Activated T-helper 1 cell treated with anti-CD3 and anti-CD28 coated beads, Interleukin-2, amount 50 U/mL, for 16 hours (primary cell): ENCODE data around the gene NUDT6.

Experiments used
- DNase-seq, 2 donors: peaks; one replicate each; pipeline ENCODE4 v3.0.0-alpha.2; 2020; ENCODE audit warnings: low read depth in 1 of 2, low spot score in 1 of 2

NUDT6 gene

DNA sequence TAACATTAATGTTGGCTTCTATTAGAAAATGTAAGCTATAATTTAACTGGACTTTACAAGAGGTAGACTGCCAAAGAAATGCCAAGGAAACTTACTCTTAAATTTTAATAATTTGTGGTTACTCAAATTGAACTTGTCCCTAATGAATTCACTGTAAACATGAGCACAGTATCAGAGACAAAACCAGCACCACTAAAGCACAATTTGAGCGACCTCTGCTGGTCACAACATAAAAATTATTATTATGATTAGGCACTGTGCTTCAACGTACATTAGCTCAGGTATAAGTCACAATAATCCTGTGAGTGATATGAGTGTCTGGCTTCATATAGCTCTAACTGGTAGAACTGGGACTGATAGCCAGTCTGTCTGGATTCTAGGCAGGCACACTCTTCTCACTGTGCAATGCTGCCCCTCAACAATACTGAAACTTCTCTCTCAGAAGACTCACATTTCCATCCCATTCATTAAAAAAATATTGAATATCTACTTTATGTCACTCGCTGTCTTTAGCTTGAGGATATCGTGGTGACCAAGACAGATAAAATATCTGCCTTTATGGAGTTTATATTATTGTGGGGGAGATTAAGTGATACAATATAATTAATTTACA lies 8.0 kb downstream of the NUDT6 start:
- no peak for DNase-seq

DNA sequence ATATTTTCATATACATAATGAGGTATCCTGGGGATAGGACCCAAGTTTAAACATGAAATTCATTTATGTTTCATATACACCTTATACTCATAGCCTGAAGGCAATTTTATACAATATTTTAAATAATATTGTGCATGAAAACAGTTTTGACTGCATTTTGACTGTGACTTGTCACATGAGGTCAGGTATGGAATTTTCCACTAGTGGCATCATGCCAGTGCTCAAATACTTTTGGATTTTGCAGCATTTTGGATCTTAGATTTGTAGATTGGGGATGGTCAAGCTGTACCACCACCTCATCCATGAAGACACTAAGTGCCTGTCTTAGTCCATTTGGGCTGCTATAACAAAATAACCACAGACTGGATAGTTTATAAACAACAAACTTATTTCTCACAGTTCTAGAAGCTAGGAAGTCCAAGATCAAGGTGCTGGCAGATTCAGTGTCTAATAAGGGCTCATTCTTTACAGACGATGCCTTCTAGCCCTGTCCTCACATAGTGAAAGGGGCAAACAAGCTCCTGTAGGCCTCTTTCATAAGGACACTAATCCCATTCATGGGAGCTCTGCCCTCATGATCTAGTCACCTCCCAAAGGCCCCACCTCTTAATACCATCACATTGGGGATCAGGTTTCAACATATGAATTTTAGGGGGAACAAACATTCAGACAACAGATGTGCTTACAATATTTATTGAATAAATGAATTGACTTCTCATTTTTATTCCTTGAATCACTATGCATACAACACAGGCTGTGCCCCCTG lies 9.4 kb downstream of the NUDT6 start:
- no peak for DNase-seq

DNA sequence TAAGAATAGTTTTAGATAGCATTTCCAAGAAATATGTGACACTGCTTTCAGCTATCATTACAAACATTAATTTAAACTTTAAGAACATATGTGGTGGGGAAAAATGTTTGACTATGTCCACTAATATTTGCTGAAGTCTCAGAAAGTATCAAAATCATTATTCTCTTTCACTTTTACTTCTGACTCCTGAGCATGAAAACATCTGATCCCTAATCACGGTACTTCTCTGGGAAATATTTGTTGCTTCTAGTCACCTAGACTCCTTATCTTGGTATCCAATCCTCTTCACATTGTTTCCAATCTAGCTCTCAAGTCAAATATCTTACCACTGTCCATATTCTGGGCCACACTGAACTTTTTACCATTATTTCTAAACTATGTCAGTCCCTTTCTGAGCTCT lies 10.8 kb downstream of the NUDT6 start:
- DNase-seq = no peak

DNA sequence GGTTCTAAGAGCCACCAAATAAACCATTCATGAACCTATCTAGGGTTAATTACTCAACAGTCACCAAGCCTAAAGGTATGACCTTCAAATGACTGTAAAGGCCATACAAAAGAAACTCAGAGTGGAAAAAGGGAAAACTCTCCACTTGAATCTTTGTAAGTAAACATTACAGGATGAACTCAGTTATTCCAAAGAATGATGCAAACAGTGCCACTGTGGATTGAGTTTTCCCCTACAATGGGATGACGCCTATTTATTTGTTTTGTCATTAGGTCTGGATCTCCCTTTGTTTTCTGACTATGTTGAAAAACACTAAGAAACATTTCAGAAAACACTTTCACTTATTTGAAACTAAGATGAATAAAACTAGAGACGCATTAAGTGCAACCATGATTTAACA lies 12.7 kb downstream of the NUDT6 start:
- DNase-seq = no peak

DNA sequence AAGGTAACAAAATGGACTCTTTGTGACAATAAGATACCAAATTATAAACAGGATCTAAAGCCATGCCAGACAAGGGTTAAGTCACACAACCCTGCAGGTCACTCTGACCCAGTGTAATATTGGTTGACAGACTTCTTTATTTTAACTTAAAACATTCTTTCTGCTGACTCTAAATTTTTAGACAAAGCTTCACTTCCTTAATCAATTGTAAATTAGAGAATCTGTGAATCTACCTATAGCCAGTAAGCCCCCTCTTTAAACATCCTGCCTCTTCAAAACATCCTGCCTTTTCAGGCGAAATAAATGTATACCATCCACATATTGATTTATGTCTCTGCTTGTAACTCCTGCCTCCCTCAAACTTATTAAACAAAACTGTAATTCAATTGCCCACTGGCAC lies 14.2 kb downstream of the NUDT6 start:
- no peak for DNase-seq

DNA sequence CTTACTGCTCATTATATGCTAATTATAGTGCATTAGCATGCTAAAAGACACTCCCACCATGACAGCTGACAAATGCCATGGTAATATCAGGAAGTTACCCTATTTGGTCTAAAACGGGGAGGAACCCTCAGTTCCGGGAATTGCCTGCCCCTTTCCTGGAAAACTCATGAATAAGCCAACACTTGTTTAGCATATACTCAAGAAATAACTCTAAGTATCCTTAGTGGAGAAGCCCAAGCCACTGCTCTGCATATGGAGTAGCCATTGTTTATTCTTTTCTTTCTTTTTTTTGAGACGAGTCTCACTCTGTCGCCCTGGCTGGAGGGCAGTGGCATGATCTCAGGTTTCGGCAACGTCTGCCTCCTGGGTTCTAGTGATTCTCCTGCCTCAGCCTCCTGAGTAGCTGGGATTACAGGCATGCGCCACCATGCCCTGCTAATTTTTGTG lies 15.5 kb downstream of the NUDT6 start:
- DNase-seq = no peak

DNA sequence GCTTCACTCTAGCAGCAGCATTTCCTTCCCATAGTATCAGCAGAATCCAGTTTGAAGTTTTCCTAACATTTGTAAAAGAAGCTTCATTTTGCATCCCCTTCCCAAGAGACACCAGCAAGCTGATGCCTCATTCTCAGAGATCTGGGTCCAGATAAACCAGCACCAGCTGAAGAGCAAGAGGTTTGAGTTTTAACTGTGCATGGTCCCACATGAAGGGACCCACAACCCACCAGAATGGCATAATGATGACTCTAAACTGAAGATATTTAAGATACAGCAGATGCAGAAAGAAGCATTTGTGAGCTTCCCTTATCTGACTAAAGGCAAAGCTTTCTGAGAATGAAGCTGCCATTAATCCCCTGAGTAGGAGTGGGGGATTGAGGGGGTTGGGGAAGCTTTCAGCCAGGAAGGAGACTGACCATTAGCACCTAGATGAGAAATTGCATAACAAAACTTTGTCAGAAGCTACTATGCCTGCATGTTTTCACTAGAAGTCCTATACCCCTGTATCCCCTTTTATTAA lies 18.6 kb downstream of the NUDT6 start:
- no peak for DNase-seq

DNA sequence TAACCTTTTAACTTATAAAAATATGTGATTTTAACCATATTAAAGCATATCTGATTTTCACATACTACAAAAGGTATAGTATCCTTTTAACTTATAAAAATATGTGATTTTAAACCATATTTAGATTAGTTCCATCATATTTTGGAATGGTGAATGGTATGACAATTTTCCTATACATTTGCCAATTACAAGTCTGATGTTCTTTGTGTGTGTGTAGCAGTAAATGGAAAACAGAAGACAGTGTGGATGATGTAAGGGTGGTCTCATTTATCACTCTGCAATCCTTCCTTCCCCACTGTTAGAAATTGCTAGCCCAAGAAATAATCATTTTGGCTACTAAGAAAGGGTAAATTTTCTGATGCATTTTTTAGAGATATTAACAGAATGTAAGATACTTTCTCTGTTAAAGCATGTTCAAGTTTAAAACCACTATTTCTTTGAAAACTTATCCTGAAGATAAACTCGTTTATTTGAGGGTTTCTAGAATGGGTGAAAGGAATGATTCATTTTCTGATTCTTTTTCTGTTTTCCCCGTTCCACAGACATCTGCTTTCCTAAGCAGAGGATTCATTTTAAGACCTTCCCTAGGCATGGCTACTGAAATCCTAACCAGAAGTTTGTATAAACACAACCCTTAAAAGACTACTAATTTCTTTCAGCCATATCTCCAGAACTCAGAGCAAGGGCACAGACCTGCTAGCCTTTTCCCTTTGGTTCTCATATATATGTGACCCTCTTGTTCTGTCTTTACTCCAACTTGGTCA lies 21.0 kb downstream of the NUDT6 start:
- DNase-seq = no peak

DNA sequence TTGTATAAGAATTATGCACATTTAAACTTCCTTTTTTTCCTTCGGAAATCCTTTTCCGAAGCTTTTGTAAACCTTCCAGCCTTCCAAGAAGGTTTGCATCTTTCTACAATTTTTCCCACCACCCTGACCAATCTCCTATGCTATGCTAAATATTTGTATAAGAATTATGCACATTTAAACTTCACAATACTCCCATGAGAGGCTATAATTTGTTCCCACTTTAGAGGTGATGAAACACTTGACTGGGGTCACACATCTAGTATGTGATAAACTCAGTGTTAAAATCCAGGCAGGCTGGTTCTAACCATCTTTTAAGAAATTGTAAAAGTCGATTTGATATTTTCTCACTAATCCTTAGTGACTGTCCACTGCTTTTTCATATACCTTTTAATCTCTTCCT lies 22.1 kb downstream of the NUDT6 start:
- no peak for DNase-seq

DNA sequence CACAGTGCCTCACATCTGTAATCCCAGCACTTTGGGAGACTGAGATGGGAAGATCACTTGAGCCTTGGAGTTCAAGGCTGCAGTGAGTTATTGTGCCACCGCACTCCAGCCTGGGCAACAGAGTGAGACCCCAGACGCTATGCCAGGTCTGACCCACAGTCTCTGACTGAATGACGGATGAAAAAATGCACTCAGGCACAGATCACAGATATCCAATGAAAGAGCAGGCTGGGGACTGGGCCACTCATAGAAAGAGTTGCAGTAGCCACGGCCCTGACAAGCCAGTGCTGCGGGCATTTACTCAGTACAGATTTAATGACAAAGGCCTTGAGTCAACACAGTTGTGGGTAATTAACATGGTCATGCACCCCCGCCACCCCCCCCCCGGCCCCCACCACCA lies 22.7 kb downstream of the NUDT6 start:
- DNase-seq = no peak

DNA sequence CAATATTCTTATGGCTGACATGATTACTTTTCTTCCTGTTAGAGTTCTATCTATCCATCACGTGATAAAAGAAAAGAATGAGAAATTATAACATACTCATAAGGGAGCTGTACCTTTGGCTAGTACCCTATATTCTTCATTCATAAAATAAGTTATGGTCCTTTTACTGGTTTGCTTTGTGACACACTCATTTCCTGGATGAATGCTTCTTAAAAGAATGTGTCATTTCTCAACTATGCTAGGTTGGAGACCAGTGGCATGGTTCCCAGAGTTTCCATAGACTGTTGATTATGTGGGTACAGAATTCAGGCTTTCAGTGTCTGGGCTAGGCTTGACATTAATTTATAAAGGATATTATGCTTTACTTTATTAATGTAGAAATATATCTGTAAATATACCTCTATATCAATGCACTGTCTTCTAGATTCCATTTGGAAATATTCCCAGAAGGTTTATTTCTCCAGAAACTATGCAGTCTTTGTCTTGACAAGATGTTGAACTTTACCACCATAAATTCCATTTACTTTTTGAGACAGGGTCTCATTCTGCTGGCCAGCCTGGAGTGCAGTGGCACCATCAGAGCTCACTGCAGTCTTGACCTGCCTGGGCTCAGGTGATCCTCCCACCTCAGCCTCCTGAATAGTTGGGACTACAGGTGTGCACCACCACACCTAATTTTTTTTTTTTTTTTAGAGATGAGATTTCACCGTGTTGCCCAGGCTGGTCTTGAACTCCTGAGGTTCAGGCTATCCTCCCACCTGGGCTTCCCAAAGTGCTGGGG lies 23.8 kb downstream of the NUDT6 start:
- no peak for DNase-seq

DNA sequence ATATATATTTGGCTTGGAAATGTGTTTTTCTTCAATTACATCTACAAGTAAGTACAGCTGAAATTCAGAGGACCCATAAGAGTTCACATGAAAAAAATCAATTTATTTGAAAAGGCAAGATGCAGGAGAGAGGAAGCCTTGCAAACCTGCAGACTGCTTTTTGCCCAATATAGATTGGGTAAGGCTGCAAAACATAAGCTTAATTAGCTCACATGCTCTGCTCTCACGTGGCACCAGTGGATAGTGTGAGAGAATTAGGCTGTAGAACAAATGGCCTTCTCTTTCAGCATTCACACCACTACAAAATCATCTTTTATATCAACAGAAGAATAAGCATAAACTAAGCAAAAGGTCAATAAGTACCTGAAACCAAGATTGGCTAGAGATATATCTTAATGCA lies 26.1 kb downstream of the NUDT6 start:
- no peak for DNase-seq

DNA sequence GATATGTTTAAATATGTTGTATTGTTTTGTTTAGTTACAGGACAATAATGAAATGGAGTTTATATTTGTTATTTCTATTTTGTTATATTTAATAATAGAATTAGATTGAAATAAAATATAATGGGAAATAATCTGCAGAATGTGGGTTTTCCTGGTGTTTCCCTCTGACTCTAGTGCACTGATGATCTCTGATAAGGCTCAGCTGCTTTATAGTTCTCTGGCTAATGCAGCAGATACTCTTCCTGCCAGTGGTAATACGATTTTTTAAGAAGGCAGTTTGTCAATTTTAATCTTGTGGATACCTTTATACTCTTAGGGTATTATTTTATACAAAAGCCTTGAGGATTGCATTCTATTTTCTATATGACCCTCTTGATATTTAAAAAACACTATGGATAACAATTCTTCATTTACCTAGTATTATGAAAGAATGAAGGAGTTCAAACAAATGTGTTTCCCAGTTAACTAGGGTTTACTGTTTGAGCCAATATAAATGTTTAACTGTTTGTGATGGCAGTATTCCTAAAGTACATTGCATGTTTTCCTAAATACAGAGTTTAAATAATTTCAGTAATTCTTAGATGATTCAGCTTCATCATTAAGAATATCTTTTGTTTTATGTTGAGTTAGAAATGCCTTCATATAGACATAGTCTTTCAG lies 26.9 kb downstream of the NUDT6 start:
- no peak for DNase-seq

DNA sequence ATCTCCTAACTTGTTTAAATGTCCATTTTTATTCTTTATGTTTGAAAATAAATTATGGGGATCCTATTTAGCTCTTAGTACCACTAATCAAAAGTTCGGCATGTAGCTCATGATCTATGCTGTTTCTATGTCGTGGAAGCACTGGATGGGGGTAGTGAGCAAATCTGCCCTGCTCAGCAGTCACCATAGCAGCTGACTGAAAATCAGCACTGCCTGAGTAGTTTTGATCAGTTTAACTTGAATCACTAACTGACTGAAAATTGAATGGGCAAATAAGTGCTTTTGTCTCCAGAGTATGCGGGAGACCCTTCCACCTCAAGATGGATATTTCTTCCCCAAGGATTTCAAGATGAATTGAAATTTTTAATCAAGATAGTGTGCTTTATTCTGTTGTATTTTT lies 27.6 kb downstream of the NUDT6 start:
- no peak for DNase-seq

DNA sequence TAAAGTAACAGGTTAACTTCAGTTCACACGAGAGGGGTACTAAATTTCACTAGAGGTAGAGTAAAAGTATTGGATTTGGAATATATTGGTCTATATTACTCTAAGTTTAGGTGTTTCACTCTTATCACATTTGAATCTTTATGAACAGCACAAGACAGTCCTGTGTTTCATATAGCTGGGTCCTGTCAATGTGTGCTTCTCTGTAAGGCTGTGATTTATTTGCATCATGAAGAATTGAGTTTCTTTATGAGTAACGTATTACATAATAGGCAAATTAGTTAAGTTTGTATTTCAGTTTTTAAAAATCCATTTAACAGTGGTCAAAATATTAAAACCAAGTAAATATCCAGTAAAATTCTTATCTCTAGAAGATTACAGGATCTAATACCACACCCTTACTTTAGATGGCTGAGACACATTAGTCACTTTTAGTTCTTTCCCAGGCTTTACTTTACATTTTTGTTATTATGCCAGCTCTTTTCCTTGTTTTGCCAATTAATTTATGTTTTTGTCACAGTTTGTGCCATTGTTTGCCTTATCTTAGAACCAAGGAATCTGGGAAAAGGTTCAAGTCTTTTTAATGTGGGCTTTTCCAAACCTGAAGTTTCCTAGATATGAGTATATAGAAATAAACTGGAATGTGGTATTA lies 32.1 kb downstream of the NUDT6 start:
- DNase-seq = no peak

DNA sequence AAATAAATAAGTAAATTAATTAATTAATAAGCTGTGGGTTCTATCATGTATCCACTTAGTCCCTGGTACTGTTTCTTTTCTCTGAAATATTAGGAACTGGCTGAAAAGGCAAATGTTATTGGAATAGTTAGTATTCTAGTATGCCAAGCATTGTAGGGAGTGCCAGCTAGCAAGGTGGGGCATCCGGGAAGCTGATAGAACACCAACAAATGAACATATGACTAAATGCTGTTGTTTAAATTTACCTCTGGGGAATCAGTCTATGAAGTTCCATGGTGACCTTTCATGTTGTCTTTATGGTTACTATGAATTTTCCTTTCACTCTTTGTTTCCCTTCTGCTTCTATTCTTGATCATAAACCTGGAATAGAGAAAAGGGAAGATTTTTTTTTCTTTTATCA lies 32.7 kb downstream of the NUDT6 start:
- no peak for DNase-seq

DNA sequence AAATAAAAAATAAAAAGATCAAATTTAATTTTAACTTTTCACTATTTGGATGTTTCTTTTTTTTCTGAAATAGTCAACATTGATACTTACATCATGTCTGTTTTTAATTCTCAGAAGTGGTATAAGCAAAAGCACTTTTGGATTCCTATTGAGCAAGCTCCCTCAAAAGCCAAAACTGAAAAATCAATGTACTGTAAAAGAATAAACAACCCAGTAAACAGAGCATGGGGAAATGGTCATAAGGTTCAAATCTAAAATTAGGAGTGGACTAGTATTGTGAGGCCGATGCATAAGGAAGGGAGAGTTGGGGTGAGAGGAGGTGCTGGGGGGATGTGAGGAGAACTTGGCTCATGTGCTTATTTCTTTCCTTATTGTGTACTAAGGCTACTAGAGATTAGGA lies 37.9 kb downstream of the NUDT6 start:
- DNase-seq = no peak

DNA sequence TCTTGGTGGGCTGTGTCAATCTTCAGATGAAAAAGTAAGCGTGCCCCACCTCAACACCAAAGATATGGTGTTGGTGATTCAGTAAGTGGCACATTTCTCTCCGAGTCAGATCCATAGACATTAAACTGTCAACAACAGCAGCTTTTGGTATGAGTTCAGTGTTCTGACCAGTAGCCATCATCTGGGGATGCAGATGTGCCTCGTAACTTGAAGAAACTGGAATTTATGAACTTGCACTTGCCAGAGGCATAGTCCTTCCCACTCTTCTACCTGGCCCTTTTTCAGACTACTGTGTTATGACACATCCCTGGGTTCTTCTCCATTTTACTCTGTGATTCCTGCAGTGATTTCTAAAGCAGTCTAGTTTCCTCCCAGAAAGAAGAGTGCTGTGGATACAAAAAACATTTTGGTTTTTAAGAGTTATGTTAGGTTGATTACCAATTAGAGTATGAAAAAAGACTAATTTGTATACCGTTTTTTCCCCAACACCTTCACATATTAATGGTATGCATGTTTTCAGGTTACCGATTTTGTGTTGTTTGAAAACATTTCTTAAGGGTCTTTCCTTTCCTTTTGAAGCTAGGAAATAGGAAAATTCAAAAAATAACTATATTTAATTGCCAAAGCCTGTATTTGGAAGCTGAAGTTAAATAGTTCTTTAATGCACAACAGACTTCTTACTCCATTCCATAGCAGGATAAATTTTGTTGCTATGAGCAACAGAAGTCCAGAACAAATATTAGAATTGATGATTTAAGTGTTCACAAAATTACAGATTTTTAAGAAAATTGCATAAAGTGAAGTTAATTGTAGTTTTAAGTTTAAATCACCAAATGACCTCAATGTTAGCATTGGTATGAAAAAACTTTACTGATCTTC lies 39.3 kb downstream of the NUDT6 start:
- no peak for DNase-seq

DNA sequence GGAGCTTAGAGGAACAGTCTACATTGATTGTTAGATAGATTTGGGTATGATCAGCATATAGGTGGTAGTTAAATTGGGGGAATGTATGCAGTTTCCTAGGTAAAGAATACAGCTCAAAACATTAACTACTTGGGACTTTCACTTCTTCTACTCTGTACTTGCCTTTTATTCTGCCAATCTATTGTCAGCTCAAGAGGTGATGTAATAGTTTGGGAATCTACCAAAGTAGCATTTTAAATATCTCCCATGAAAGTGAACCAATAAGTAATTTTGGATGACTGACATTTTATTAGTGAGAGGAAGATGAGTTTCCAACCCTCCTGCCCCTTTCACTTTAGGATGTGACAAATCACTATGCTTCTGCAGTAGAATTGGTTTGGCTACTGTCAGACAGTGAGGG lies 43.4 kb downstream of the NUDT6 start:
- no peak for DNase-seq
